Lower leg skin (tissue), 4 donors: ENCODE measurements around the gene CD28. TPM values are rescaled to one million over a fixed set of nuclear protein-coding genes. Genes with fewer than 3 reads are reported as not detected.

ENCODE experiments used
- DNase-seq, 2 donors: peaks; one replicate each; pipeline ENCODE4 v3.0.0-alpha.2; 2019; ENCODE audit warnings: low spot score in 2 of 2
- H3K4me3 ChIP-seq: fragments of 200-600 bp; sonication (generic); 2 replicates; pipeline ENCODE4 v1.5.1; 2017; ENCODE audit warnings: mild to moderate bottlenecking, low read depth; ENCODE audit not compliant: poor library complexity, severe bottlenecking
- POLR2A ChIP-seq, 2 donors: fragments of 450-650 bp; IDR thresholded peaks; one replicate each; pipeline ENCODE4 v1.6.1; 2016 to 2017; ENCODE audit warnings: antibody characterized with exemption in 2 of 2, mild to moderate bottlenecking in 1 of 2, moderate library complexity in 1 of 2
- WGBS, 2 donors: methylation state at CpG; one replicate each; pipeline ENCODE4 v1.1.5; 2018; 5-methylcytosine and 5-hydroxymethylcytosine counted together
- intact Hi-C: fragments of 100-400 bp; cut with DNase I; formaldehyde crosslinking; loops from one replicate; pipeline ENCODE4 v1.15.0; 2023; ENCODE audit warnings: low total_unique reads
- total RNA-seq, 4 donors: library from RNA; depleted of rRNA; stranded (reverse); fragments of >200 nt; gene quantifications; one replicate each; pipeline ENCODE4 v1.1.0, GENCODE V29; 2016
- TF ChIP-seq, protein P1 (sequence below), 3 donors: fragments of 450-650 bp; IDR thresholded peaks; one replicate each; pipeline ENCODE4 v1.5.1; 2016; ENCODE audit warnings: antibody characterized with exemption in 3 of 3, mild to moderate bottlenecking in 3 of 3, moderate library complexity in 2 of 3

Gene CD28
- total RNA-seq: under 1 TPM; 0.08 to 0.45 (median 0.31) TPM

DNA sequence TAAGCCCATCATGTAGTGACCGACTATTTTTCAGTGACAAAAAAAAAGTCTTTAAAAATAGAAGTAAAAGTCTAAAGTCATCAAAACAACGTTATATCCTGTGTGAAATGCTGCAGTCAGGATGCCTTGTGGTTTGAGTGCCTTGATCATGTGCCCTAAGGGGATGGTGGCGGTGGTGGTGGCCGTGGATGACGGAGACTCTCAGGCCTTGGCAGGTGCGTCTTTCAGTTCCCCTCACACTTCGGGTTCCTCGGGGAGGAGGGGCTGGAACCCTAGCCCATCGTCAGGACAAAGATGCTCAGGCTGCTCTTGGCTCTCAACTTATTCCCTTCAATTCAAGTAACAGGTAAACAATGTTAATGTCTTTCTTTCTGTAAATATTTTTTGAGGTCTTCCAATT lies at the start of gene CD28:
TSS of gene CD28 (plus strand) at position 237 of the 400 bp plus-strand sequence. CDS start at position 295, 58 bp downstream.
- intact Hi-C loops: no loop called here
- no peak for TF ChIP-seq POLR2A (IDR thresholded peaks at IDR 0.05)
- TF ChIP-seq, protein P1, sequence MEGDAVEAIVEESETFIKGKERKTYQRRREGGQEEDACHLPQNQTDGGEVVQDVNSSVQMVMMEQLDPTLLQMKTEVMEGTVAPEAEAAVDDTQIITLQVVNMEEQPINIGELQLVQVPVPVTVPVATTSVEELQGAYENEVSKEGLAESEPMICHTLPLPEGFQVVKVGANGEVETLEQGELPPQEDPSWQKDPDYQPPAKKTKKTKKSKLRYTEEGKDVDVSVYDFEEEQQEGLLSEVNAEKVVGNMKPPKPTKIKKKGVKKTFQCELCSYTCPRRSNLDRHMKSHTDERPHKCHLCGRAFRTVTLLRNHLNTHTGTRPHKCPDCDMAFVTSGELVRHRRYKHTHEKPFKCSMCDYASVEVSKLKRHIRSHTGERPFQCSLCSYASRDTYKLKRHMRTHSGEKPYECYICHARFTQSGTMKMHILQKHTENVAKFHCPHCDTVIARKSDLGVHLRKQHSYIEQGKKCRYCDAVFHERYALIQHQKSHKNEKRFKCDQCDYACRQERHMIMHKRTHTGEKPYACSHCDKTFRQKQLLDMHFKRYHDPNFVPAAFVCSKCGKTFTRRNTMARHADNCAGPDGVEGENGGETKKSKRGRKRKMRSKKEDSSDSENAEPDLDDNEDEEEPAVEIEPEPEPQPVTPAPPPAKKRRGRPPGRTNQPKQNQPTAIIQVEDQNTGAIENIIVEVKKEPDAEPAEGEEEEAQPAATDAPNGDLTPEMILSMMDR (IDR thresholded peaks at IDR 0.05): no peak
- WGBS, 2 donors: 63 to 72% methylated on average over 9 of the region's 9 CpGs
- no peak within 1 kb of the TSS for H3K4me3 ChIP-seq
- no peak for DNase-seq

DNA sequence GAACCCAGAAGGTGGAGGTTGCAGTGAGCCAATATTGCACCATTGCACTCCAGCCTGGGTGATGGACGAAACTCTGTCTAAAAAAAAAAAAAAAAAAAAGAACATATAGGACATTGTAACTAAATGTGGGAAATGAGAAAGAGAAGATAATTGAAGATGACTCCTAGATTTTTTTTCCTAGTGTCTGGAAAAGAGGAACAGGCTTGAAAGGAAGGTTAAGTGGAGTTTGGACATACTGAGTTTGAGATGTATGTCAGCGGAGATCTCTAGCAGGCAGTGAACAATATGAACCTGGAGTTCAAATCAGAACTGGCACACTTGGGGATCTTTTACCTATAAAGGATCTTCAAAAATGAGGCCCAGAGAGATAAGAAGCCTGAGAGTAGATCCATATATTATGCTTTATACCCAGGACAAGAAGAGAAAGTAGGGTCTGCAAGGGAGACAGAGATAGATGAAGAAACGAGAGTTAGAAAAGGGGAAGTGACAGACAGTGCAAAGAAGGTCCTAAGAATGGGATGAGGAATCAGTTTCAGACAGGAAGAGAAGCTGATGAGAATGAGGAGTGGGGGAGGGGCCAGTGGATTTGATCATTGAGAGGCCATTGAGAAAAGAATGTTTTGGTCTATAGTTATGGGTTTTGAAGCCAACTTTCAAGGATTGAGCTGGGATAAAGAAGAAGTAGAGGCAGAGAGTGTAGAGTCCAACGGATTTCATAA lies 46.9 kb upstream of the CD28 start:
- 85 to 90% methylated on average over 4 of the region's 4 CpGs for WGBS, 2 donors
- no peak for DNase-seq
- H3K4me3 ChIP-seq: no peak overlapping the region
- no peak for TF ChIP-seq POLR2A (IDR thresholded peaks at IDR 0.05)
- TF ChIP-seq, protein P1 (IDR thresholded peaks at IDR 0.05): no peak
- intact Hi-C loops: no loop called here

DNA sequence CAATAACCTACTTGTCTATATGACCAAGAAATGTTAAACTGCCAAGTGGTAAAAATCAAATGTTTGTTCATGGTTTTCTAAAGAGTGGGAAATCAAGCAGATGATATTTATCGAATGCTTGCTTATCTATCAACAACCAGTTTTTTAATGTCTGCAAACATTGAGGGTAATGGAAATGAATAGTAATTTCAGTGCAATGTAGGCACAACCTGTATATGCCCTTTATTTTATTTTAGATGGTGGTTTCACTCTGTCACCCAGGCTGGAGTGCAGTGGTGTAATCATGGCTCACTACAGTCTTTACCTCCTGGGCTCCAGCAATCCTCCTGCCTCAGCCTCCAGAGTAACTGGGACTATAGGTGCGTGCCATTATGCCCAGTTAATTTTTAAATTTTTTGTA lies 46.0 kb upstream of the CD28 start:
- no peak for DNase-seq
- TF ChIP-seq POLR2A (IDR thresholded peaks at IDR 0.05): no peak
- TF ChIP-seq, protein P1 (IDR thresholded peaks at IDR 0.05): no peak
- 93 to 98% methylated on average over 2 of the region's 2 CpGs for WGBS, 2 donors
- intact Hi-C loops: no loop called here
- no peak overlapping the region for H3K4me3 ChIP-seq

DNA sequence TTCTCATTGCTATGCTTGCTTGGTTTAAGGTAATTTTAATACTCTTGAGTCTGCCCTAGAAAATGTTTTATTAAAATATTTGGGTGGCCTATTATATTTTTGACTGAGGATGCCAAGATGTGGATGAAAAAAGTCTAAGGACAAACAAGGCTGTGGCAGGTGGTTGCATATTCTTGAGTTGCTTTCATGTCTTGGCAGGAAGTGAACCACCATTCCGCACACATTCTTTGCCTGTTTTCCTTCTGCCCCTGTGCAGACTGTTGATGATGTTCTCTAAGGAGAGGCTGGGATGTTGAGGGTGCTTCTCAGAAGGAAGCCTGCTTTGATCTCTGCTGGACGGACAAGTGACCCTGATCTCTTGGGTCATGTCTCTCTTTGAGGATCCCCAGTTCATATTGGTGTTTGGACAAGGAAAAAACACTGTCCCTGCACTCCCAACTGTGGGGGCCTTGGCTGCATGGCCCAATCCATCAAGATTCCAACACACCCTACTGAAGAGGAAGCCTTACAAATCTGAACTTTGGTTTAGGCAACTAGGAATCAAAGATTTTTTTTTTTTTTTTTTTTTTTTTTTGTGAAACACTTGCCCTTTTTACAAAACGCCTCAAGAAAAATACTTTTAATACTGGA lies 45.0 kb upstream of the CD28 start:
- intact Hi-C loops: no loop called here
- 72 to 78% methylated on average over 3 of the region's 3 CpGs for WGBS, 2 donors

DNA sequence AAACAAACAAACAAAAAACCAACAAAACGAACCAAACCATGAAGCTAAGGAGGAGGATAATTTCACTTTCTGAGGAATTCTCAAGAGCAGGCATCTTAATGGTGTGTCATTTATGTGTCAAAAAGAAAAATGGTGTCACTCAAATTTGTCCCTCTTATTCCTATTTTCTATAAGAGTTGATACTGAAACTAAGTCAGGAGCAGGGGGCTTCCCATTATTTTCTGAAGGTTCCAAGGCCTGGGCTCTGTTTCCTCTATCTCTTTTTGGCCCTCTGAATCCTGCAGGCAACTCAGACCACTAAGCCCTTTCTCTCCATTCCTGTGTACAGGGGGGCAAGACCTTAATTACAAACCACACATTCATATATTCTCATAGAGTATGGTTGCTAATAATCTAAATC lies 44.0 kb upstream of the CD28 start:
- intact Hi-C loops: no loop called here
- no peak for DNase-seq
- no peak for TF ChIP-seq POLR2A (IDR thresholded peaks at IDR 0.05)
- TF ChIP-seq, protein P1 (IDR thresholded peaks at IDR 0.05): no peak
- no peak overlapping the region for H3K4me3 ChIP-seq
- WGBS, 2 donors: 0% methylated on average over 1 of the region's 1 CpG

More for the DNA sequence above, 45.0 kb upstream of the CD28 start:
- no peak for DNase-seq
- no peak overlapping the region for H3K4me3 ChIP-seq
- TF ChIP-seq POLR2A (IDR thresholded peaks at IDR 0.05): no peak
- TF ChIP-seq, protein P1 (IDR thresholded peaks at IDR 0.05): no peak
